Neural cell (in vitro differentiated cells): Measurements from ENCODE around the gene ANKRD29.

Source experiments
- EP300 ChIP-seq: fragments of 450-650 bp; conservative IDR thresholded peaks from 2 replicates; pipeline ENCODE4 v1.6.1; 2014; ENCODE audit warnings: antibody characterized with exemption, mild to moderate bottlenecking, moderate library complexity; ENCODE audit not compliant: poor library complexity, severe bottlenecking
- EZH2 ChIP-seq: fragments of 200-600, 300-800 bp; shearing (Covaris generic), sonication (generic); IDR thresholded peaks from 2 replicates; pipeline ENCODE4 v1.6.1; 2014; ENCODE audit warnings: antibody characterized with exemption, low read length, borderline replicate concordance, mild to moderate bottlenecking; ENCODE audit not compliant: insufficient read depth, poor library complexity, severe bottlenecking

DNA sequence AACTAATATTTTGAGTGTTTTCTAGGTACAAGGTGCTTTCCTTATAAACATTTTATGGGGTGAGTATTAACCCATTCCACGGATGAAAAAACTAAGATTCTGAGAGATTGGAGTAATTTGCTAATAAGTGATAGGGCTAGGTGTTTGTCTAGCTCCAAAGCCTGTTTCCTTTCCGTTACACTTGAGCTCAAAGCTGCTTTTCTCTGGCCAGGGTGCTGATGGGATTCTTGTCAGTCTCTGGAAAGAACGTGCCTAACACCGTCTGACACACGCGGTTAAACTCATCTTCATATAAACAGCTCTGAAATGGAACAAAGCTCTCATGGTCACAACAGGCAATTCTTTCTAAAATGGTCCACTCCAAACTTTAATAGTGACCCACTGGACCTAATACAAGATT lies 2.0 kb upstream of the ANKRD29 start:
- TF ChIP-seq EZH2 (no peak), EP300 (no peak)
